HEK293 (cell line): Measurements from ENCODE around the gene IRAK2.

Experiments
- SETDB1 ChIP-seq: IDR thresholded peaks from one replicate; pipeline ENCODE4 v1.6.1; 2017; ENCODE audit warnings: mild to moderate bottlenecking, low read length, moderate library complexity, mixed read lengths; ENCODE audit not compliant: insufficient read length
- ZNF629 ChIP-seq: fragments of 450-650 bp; formaldehyde crosslinking; IDR thresholded peaks from 2 replicates; pipeline ENCODE4 v1.5.1; 2017; ENCODE audit warnings: missing biosample characterization, missing genetic modification characterization

GRCh38 chr3:10137178-10137577, 27.5 kb upstream of the IRAK2 start:
- no peak for TF ChIP-seq SETDB1
- TF ChIP-seq ZNF629 (tag by site-specific recombination): no peak
